ENCODE measurements around the gene CSNK1D.

DNA sequence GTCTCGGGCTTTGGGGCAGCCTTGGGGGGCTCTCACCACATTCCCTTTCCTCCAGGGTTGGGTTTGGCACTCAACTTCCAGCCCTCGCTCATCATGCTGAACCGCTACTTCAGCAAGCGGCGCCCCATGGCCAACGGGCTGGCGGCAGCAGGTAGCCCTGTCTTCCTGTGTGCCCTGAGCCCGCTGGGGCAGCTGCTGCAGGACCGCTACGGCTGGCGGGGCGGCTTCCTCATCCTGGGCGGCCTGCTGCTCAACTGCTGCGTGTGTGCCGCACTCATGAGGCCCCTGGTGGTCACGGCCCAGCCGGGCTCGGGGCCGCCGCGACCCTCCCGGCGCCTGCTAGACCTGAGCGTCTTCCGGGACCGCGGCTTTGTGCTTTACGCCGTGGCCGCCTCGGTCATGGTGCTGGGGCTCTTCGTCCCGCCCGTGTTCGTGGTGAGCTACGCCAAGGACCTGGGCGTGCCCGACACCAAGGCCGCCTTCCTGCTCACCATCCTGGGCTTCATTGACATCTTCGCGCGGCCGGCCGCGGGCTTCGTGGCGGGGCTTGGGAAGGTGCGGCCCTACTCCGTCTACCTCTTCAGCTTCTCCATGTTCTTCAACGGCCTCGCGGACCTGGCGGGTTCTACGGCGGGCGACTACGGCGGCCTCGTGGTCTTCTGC, 36.3 kb downstream of the CSNK1D start:
- TF ChIP-seq, protein P1, sequence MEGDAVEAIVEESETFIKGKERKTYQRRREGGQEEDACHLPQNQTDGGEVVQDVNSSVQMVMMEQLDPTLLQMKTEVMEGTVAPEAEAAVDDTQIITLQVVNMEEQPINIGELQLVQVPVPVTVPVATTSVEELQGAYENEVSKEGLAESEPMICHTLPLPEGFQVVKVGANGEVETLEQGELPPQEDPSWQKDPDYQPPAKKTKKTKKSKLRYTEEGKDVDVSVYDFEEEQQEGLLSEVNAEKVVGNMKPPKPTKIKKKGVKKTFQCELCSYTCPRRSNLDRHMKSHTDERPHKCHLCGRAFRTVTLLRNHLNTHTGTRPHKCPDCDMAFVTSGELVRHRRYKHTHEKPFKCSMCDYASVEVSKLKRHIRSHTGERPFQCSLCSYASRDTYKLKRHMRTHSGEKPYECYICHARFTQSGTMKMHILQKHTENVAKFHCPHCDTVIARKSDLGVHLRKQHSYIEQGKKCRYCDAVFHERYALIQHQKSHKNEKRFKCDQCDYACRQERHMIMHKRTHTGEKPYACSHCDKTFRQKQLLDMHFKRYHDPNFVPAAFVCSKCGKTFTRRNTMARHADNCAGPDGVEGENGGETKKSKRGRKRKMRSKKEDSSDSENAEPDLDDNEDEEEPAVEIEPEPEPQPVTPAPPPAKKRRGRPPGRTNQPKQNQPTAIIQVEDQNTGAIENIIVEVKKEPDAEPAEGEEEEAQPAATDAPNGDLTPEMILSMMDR (IDR thresholded peaks at IDR 0.05): no peak
- no peak for TF ChIP-seq POLR2A (IDR thresholded peaks at IDR 0.05)
